ENCODE results near the gene REM1.
A peak's percentile ranks its signal among the peaks of the same experiment; 100 is the strongest.

Gene REM1

GRCh38 chr20:31523361-31524283, 48.5 kb downstream of the REM1 start:
- DNase-seq = peak; percentile 74

- no peak for DNase-seq
Measured at GRCh38 chr20:31527266-31527665, 52.2 kb downstream of the REM1 start.
